Umbilical cord (tissue), 2 donors: ENCODE measurements around the gene MIPOL1. TPM values are rescaled to one million over a fixed set of nuclear protein-coding genes. Genes with fewer than 3 reads are reported as not detected.
"Not testable (repeated sequence)": the region's sequence is repeated elsewhere in the genome, so short reads cannot be mapped to it uniquely, and the experiment has no call there.

Source experiments
- DNase-seq: peaks from one replicate; pipeline ENCODE4 v3.0.0-alpha.2; 2015; ENCODE audit warnings: low spot score
- total RNA-seq: library from RNA; depleted of rRNA; stranded (reverse); fragments of >200 nt; gene quantifications from one replicate; pipeline ENCODE4 v1.2.3, GENCODE V29; 2014; ENCODE audit warnings: low replicate concordance; ENCODE audit not compliant: insufficient read depth

The MIPOL1 gene
- total RNA-seq, 1 donor from 2014 or later, result 65.0 TPM

GRCh38 chr14:37187294-37187693 lies 10.4 kb upstream of the MIPOL1 start:
- DNase-seq, result no peak

GRCh38 chr14:37187840-37188577 lies 9.7 kb upstream of the MIPOL1 start:
- not testable (repeated sequence) for DNase-seq

GRCh38 chr14:37189733-37190132 lies 8.0 kb upstream of the MIPOL1 start:
- DNase-seq, result not testable (repeated sequence)

GRCh38 chr14:37194698-37195097 lies 3.0 kb upstream of the MIPOL1 start:
- DNase-seq, result no peak

- no peak for DNase-seq
Observed at GRCh38 chr14:37195327-37195726, 2.4 kb upstream of the MIPOL1 start.

GRCh38 chr14:37196604-37197420 lies 925 bp upstream of the MIPOL1 start:
- DNase-seq, result no peak

- DNase-seq, result no peak
Observed at GRCh38 chr14:37198273-37198598, 499 bp downstream of the MIPOL1 start.

- DNase-seq, result no peak
Observed at GRCh38 chr14:37198907-37199306, 1.2 kb downstream of the MIPOL1 start.

- no peak for DNase-seq
Observed at GRCh38 chr14:37201724-37202123, 4.0 kb downstream of the MIPOL1 start.

GRCh38 chr14:37202265-37202664 lies 4.5 kb downstream of the MIPOL1 start:
- no peak for DNase-seq

GRCh38 chr14:37202812-37203211 lies 5.1 kb downstream of the MIPOL1 start:
- no peak for DNase-seq

- DNase-seq, result no peak
Observed at GRCh38 chr14:37203423-37203822, 5.7 kb downstream of the MIPOL1 start.

- not testable (repeated sequence) for DNase-seq
Observed at GRCh38 chr14:37205623-37206605, 8.2 kb downstream of the MIPOL1 start.

- DNase-seq, result not testable (repeated sequence)
Observed at GRCh38 chr14:37209617-37210016, 11.9 kb downstream of the MIPOL1 start.

GRCh38 chr14:37210448-37210847 lies 12.7 kb downstream of the MIPOL1 start:
- no peak for DNase-seq

GRCh38 chr14:37213016-37213415 lies 15.3 kb downstream of the MIPOL1 start:
- DNase-seq, result no peak

- DNase-seq, result no peak
Observed at GRCh38 chr14:37215345-37215744, 17.6 kb downstream of the MIPOL1 start.

- DNase-seq, result no peak
Observed at GRCh38 chr14:37221073-37221472, 23.3 kb downstream of the MIPOL1 start.

- DNase-seq, result no peak
Observed at GRCh38 chr14:37223947-37224474, 26.3 kb downstream of the MIPOL1 start.

- not testable (repeated sequence) for DNase-seq
Observed at GRCh38 chr14:37225668-37226067, 27.9 kb downstream of the MIPOL1 start.

- DNase-seq, result peak; percentile 44
Observed at GRCh38 chr14:37230551-37231194, 32.9 kb downstream of the MIPOL1 start.
